GM18868 (cell line): ENCODE measurements around the gene CAD.
"Not testable (repeated sequence)": the region's sequence is repeated elsewhere in the genome, so short reads cannot be mapped to it uniquely, and the experiment has no call there.

ENCODE experiments used
- ATAC-seq: cut with Tn5 transposase; IDR thresholded peaks from one replicate; pipeline ENCODE4 v1.9.1; 2021; ENCODE audit warnings: mild to moderate bottlenecking, moderate library complexity; ENCODE audit not compliant: unreplicated experiment

The CAD gene

GRCh38 chr2:27198068-27198467 is 19.1 kb upstream of the CAD start:
- not testable (repeated sequence) for ATAC-seq

- no peak for ATAC-seq
These were observed 18.5 kb upstream of the CAD start for GRCh38 chr2:27198627-27199026.

- no peak for ATAC-seq
These were observed 17.9 kb upstream of the CAD start for GRCh38 chr2:27199241-27199640.

- no peak for ATAC-seq
These were observed 15.5 kb upstream of the CAD start for GRCh38 chr2:27201675-27202074.

- no peak for ATAC-seq
These were observed 14.3 kb upstream of the CAD start for GRCh38 chr2:27202854-27203253.

- no peak for ATAC-seq
These were observed 13.4 kb upstream of the CAD start for GRCh38 chr2:27203741-27204140.

- no peak for ATAC-seq
These were observed 12.6 kb upstream of the CAD start for GRCh38 chr2:27204566-27204965.

GRCh38 chr2:27205206-27205605 is 12.0 kb upstream of the CAD start:
- no peak for ATAC-seq

GRCh38 chr2:27206346-27206745 is 10.8 kb upstream of the CAD start:
- ATAC-seq, result no peak

GRCh38 chr2:27208486-27209050 is 8.6 kb upstream of the CAD start:
- no peak for ATAC-seq

- ATAC-seq, result no peak
These were observed 7.4 kb upstream of the CAD start for GRCh38 chr2:27209621-27210401.

- ATAC-seq, result no peak
These were observed 5.8 kb upstream of the CAD start for GRCh38 chr2:27211241-27211942.

GRCh38 chr2:27211943-27212625 is 5.1 kb upstream of the CAD start, which contains the start of the genes ATRAID and SLC5A6:
ATRAID (plus strand) TSS chr2:27212041; CDS start chr2:27212369, 328 bp downstream.
SLC5A6 (minus strand) TSS chr2:27212268; CDS start chr2:27207650, 4,618 bp downstream.
- peak; percentile 83 for ATAC-seq

GRCh38 chr2:27212626-27213471 is 4.3 kb upstream of the CAD start:
- peak; percentile 9 for ATAC-seq

- no peak for ATAC-seq
These were observed 2.2 kb upstream of the CAD start for GRCh38 chr2:27214941-27215340.

- no peak for ATAC-seq
These were observed 592 bp upstream of the CAD start for GRCh38 chr2:27216416-27217137.

GRCh38 chr2:27218614-27219013 is 1.4 kb downstream of the CAD start:
- no peak for ATAC-seq

GRCh38 chr2:27219091-27219490 is 1.9 kb downstream of the CAD start:
- ATAC-seq, result no peak

- ATAC-seq, result no peak
These were observed 2.9 kb downstream of the CAD start for GRCh38 chr2:27220091-27220490.

GRCh38 chr2:27221166-27221565 is 4.0 kb downstream of the CAD start:
- no peak for ATAC-seq
